KBM-7 (cell line): ENCODE data around the gene VEPH1.
"Not testable (repeated sequence)": the region's sequence is repeated elsewhere in the genome, so short reads cannot be mapped to it uniquely, and the experiment has no call there.

Source experiments
- DNase-seq: peaks from one replicate; pipeline ENCODE4 v3.0.0-alpha.2; 2015
- in situ Hi-C: fragments of 300-500 bp; cut with MboI; formaldehyde crosslinking; loops from 2 replicates; pipeline ENCODE4 v1.14.3; 2020; ENCODE audit warnings: low sequenced_read_pairs, low pct_unique_long_range_greater_than_20kb, mixed read lengths

Gene VEPH1

DNA sequence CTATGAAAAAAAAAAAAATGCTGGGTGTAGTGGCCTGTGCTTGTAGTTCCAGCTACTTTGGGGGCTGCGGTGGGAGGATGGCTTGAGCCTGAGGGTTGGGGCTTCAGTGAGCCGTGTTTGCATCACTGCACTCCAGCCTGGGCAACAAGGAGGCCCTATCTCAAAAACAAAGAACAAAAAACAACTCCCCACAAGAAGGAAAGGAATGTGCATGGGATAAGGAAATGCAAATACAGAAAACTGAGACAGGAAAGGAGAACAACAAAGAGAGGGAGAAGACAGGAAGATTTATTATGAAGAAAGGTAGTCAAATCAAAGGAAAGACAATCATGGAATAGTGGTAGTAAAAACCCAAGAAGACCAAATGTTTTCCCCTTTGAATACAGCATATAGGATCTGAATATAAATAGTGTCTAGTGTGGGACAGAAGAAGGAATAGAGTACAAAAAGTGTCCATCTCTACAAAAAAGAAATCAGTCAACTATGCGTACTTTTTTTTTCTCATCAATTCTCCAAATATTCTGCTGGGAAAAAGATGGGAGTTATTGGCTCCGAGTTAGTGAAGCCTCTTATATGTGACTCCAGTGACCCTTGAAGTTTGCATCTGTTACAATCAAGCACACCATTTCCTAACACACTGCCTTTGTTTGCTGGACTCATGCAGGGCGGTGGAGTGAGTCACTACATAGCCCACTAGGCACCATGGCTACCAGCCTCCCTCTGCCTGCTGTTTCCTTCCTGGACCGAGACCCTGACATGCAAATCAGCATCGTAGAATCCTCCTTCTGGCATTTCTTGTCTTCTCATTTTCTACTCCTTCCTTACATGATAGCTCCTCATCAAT lies 167.8 kb downstream of the VEPH1 start:
- no peak for DNase-seq
- in situ Hi-C loops = no loop called here

GRCh38 chr3:157333551-157333991 lies 169.6 kb downstream of the VEPH1 start:
- in situ Hi-C loops = no loop called here
- no peak for DNase-seq

GRCh38 chr3:157330206-157330605 lies 173.0 kb downstream of the VEPH1 start:
- in situ Hi-C loops = no loop called here
- DNase-seq = no peak

- in situ Hi-C loops = no loop called here
- no peak for DNase-seq
These were observed 173.7 kb downstream of the VEPH1 start for GRCh38 chr3:157329551-157329950.

DNA sequence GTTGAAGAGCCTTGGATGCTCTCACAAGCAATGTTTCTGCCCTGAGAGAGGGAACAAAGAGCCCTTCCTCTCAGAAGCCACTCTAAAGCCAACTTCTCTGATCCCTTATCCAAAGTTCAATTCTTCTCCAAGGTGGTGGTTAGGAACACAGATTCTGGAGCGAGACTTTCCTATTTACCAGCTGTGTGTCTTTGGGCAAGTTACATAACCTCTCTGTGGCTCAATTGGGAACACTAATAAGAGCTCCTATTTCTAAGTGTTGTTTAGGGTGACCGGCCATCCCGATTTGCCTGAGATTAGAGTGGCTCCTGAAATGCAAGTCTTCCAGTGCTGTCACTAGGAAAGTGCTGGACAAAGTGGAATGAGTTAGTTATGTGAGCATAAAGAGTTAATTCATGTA lies 175.4 kb downstream of the VEPH1 start:
- in situ Hi-C loops = no loop called here
- no peak for DNase-seq

DNA sequence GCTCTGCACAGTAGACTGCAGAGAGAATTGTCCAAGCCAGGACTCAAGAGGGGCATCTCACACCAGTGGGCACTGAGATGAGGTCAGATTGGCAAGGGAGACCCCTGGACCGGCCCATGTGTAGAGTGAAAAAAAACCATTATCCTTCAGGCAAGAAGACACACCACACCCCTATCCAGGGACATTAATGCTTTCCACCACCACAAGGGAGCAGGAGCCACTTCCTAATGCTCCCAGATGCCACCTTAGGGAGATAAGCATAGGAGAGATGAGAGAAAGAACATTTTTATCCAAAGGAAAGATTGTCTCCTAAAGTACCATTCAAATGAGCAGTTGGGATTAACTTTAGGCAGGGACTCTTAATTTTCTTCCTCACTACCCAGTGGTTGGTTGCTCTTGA lies 176.2 kb downstream of the VEPH1 start:
- in situ Hi-C loops = no loop called here
- no peak for DNase-seq

DNA sequence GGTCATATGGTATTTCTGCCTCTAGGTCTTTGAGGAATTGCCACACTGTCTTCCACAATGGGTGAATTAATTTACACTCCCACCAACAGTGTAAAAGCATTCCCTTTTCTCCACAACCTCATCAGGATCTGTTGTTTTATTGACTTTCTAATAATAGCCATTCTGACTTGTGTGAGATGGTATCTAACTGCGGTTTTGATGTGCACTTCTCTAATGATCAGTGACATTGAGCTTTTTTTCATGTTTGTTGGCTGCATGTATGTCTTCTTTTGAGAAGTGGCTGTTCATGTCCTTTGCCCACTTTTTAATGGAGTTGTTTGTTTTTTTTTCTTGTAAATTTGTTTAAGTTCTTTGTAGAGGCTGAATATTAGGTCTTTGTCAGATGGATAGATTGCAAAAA lies 178.3 kb downstream of the VEPH1 start:
- DNase-seq = not testable (repeated sequence)

DNA sequence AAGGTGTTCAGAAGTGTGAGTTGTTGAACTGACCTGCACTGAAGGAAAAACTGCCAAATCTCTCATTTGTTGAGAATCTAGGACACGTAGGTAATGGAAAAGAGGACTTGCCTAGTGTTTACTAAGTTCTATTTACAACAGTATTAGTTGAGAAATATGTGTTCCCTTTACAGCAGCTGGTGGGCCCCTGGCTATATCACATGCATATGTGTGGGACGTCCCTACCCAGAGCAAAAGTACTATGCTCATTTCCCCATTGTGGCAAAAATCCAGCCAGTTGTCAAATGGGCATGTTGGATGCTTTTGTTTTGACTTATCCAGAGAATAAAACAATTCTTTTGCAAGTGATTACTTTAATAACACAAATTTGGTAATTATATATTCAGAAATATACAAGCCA lies 179.9 kb downstream of the VEPH1 start:
- in situ Hi-C loops = no loop called here
- no peak for DNase-seq

More for the DNA sequence above, 178.3 kb downstream of the VEPH1 start:
- in situ Hi-C loops = not testable (repeated sequence)

DNA sequence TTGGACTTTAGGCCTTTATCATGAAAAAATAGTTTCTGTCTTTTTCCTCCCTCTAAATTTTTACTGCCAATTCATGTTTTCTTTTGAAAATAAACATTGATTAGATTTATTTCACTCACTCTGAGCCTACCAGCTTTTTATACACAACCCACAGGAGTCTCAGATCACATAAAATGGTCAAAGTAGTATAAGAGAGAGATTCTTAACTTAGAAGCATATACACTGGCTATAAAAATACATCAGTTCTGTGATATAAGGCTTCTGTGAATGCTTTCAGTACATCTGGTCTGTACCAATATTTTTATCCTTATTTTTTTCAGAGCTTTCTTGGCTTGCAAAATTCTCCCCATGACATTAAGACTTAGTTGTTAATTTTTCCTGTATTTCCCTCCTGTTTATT lies 183.5 kb downstream of the VEPH1 start:
- in situ Hi-C loops = no loop called here
- DNase-seq = no peak

DNA sequence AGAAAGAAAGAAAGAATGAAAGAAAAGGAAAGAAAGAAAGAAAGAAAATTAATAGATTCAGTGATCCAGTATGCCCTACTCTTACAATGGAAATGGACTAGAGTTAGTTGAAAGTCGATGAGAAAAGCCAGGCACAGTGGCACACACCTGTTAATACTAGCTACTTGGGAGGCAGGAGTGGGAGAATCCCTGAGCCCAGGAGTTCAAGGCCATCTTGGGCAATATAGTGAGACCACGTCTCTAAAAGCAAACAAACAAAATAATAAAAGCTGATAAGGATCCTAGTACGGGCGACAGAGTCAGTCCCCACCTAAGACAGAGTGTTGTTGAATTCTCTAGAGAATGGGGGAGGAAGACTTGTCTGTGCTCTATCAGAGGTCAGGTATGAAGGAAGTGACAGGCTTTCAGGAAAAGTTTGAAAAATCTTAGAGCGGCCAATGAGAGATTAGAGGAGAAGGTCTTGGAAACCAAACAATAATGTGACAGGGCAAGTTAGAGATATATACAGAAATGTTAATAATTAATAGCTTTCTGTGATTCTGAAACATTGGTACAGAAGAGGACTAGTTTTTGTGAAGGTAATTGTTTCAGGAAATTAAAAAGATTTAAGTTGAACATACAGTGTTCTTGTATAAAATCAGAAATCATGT lies 184.5 kb downstream of the VEPH1 start:
- in situ Hi-C loops = no loop called here
- DNase-seq = no peak

DNA sequence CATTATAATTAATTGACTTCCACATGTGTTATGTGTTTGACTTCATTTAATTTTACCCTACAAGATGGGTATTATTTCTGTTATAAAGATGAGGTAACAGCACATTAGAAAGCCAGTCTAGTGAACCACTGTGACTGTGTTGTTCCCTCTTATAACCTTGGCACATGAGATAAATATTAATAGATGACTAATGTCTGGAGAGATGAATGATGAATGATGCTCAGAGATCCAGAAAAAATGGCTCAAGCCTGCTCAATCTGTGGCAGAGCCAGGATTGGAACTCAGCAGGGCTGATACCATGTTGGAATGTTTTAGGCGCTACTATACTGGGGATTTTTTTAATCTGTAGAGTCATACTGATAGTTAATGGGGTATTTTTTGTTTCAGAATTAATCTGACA lies 185.3 kb downstream of the VEPH1 start:
- in situ Hi-C loops = no loop called here

DNA sequence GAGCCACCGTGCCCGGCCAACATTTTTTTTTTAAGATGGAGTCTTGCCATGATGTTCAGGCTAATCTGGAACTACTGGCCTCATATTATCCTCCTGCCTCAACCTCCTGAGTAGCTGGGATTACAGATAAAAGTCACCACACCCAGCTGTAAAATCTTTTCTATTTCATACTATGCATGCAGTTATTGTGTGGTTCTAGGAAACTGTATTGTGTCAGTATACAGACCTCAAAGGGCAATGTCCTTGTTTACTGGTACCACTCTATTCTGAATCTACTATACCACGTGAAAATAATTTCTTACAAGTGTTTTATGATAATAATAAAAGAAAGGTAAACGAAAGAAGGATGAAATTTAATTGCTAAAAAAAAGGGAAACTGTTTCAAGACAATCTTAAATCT lies 190.0 kb downstream of the VEPH1 start:
- in situ Hi-C loops = no loop called here

More for the DNA sequence above, 185.3 kb downstream of the VEPH1 start:
- DNase-seq = no peak

DNA sequence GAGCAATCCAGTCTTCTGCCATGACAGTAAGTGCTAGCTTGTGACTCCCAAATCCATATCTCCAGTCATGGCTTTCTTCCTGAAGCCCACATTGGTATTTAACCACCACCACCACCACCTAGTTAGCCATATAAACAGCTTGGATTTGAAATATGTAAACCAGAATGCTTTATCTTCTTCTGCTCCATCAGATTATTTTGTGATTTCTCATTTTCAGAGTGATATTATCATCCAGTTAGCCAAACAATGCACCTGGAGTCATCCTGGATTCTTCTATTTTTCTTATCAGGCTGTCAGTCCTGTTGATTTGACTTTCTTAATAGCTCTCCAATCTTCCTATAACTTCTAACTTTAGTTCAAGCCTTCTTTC lies 190.9 kb downstream of the VEPH1 start:
- in situ Hi-C loops = no loop called here
- DNase-seq = no peak

More for the DNA sequence above, 190.0 kb downstream of the VEPH1 start:
- DNase-seq = no peak

GRCh38 chr3:157311633-157312375 lies 191.4 kb downstream of the VEPH1 start:
- no peak for DNase-seq
- in situ Hi-C loops = no loop called here

DNA sequence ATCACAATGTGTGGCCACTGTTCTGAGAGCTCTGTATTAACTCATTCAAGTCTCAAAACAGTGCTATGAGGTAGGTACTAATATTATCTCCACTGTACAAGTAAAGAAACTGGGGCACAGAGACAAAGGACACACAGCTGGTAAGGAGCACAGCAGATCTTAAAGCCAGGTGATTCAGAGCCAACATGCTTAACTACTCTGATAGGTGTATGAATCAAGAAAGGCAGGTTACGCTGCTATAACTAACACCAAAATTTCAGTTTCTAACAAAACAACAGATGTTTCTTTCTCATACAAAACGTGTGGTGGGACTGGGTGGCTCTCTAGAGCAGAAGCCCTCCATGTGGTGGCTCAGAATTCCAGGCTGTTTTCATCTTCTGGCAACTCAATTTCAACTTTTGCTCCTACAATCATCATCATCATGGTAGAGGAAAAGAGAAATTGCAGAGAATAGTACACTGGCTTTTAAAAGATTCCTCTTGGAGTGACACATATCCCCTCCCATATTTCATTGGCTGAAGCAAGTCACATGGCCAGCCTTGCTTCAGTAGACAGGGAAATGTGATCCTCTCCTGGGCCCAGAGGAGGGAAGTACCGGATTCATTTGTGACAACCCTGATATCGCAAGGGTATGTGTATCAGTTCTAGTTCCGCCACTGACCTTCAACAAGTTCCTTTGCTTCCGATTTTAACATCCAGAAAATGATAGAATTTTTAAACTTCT lies 192.7 kb downstream of the VEPH1 start:
- in situ Hi-C loops = no loop called here
- DNase-seq = no peak

DNA sequence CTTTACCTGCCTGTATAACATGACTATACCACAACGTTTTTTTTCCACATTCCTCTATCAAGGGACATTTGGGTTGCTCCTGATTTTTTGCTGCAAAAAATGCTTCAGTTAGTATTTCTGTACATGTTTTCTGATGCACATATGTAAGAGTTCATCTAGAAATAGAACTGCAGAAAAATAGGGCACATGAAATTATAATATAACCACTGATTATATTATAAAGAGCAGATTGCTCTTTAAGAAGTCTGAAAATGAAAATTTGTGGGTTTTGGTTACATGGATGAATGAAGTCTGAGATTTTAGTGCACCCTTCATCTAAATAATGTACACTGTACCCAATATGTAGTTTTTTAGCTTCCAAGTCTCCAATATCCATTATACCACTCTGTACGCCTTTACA lies 196.7 kb downstream of the VEPH1 start:
- in situ Hi-C loops = no loop called here
- no peak for DNase-seq

DNA sequence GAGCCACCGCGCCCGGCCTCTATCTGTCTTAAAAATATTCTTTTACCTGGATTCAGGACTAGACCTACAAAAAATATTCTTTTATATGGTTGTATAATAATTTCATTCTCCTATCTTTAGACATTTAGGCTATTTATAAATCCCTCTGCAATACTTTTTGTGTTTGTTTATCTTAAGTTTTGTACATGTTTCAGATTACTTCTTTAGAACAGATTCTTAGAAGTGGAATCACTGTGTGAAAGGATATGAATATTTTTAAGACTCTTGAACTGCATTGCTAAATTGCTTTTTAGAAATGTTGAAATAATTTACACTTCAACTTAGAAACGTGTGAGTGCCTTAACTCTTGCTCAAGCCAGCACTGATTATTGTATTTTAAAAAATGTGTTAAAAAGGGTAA lies 197.8 kb downstream of the VEPH1 start:
- DNase-seq = no peak
- in situ Hi-C loops = no loop called here

GRCh38 chr3:157301755-157302154 lies 201.5 kb downstream of the VEPH1 start:
- in situ Hi-C loops = no loop called here
- DNase-seq = no peak

DNA sequence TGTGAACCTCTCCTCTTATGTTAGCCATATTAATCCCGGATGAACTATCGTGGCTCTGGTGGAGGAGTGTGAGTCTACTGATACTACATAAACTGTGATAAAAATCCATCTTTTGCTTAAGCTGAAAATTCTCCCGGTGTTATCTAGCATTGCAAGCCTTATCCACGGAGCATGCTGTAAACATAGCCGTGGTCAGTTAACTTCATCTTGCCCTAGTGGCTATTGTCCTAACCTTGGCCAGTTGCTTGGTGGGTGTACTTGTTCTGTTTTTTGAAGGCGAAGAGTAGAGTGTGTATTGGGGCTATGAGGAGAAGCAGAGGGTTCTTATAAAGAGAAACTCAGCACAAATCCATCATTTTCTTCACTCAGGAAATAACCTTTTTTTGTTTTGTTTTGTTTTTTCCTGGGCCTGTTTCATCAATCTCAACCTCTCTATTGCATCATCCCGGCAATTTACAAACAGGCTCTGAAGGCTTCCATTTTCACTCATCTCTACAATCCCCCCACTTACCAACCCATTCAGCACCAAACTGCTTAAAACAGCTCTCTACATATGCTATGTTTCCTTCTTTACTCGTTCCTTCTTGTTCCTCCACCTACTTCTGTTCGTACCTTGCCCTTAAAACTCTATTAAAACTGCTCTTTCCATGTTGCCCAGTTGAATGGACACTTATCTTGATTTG lies 202.1 kb downstream of the VEPH1 start:
- DNase-seq = no peak
- in situ Hi-C loops = no loop called here
